GM18858 (cell line): ENCODE results near the gene ATP13A1.
"Not testable (repeated sequence)": the region's sequence is repeated elsewhere in the genome, so short reads cannot be mapped to it uniquely, and the experiment has no call there.

Experiments used
- ATAC-seq: cut with Tn5 transposase; IDR thresholded peaks from one replicate; pipeline ENCODE4 v1.9.1; 2021; ENCODE audit not compliant: unreplicated experiment

Gene ATP13A1

DNA sequence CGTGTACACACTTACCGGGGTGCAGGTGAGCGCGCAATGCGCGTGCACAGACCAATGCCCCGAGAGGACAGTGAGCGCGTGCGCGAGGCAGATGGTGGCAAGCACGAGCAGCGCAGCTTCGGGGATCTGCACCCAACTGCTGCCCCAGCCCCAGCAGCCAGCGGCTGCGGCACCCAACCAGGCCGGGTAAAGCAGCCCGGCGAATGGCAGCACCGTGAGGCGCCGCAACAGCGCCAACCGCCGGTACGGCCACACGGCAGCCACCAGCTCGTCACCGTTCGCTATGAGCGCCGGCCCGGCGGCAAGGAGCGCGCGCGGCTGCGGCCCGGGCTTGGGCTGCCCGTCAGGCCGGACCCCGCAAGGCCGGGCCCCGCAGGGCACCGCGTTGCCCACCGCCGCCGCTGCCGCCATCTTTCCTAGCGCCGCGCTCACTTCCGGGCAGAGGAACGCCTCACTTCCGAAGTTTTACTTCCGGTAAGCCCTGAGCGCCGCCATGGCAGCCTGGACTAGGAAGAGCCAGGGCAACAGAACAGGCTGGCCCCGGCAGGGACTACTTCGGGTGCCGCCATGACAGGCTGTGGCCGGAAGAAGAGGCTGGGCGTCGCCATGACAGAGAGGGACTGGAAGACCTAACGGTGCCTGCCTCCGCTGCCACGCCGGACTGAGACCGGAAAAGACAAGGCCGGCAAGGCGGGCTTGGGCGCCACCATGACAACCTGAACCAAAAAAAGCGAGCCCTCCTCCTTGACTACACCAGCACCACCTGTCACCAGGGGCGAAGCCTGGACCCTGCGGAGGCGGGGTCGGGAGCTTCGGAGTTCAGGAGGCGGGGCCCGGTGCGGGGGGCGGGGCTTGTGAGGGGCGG lies at the start of gene ATP13A1:
ATP13A1 (minus strand) TSS at position 421 of the 865 bp plus-strand sequence; CDS start at position 411, 10 bp downstream.
- peak; percentile 59 for ATAC-seq

GRCh38 chr19:19711934-19712828 lies 48.7 kb upstream of the ATP13A1 start:
- ATAC-seq = no peak

DNA sequence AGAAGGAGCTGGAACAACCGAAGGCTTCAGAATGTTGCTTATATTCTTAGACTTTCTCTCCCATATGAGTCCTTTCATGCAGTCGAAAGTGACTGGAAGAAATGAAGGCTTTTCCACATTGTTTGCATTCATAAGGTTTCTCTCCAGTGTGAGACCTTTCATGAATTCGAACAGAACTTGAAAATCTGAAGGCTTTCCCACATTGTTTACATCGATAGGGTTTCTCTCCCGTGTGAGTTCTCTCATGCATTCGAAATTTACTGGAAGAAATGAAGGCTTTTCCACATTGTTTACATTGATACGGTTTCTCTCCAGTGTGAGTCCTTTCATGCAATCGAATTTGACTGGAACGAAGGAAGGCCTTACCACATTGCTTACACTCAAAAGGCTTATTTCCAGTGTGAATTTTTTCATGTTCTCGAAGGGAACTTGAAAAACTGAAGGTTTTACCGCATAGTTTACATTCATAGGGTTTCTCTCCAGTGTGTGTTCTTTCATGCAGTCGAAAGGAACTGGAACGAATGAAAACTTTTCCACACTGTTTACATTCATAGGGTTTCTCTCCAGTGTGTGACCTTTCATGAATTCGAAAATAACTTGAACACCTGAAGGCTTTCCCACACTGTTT lies 47.9 kb upstream of the ATP13A1 start:
- ATAC-seq = no peak

DNA sequence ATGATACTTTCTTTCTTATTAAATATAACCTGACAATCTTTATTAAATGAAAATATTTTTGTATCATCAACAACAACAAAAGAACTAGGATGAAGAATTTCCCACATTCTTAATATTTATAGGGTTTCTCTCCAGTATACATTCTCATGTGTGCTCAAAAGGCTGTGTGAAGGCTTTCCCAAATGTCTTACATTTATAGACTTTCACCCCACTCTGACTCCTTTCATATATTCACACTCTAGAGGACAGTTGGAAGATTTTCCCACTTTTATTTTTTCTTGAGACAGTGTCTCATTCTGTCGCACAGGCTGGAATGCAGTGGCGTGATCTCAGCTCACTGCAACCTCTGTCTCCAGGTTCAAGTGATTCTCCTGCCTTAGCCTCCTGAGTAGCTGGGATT lies 47.0 kb upstream of the ATP13A1 start:
- ATAC-seq = no peak

DNA sequence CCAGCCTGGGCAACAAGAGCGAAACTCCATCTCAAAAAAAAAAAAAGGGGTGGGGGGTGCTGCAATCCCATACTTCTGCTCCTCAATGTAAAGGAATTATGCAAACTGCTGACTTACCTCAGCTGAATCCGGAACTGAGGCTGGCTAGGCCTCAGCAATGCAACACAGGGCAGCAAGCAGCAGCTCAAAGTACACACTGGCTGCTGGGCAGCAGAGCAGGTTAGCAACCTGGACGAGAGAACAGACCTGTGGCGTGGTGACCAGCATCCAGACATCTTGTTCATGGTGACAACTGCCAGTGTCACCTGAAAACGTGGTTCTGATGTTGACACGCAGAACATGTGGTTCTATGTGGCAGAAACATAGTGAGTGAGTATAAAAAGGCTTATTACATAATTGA lies 41.4 kb upstream of the ATP13A1 start:
- no peak for ATAC-seq

- ATAC-seq = not testable (repeated sequence)
Measured at GRCh38 chr19:19700493-19700892, 37.0 kb upstream of the ATP13A1 start.

- ATAC-seq = no peak
Measured at GRCh38 chr19:19697589-19697988, 34.1 kb upstream of the ATP13A1 start.

DNA sequence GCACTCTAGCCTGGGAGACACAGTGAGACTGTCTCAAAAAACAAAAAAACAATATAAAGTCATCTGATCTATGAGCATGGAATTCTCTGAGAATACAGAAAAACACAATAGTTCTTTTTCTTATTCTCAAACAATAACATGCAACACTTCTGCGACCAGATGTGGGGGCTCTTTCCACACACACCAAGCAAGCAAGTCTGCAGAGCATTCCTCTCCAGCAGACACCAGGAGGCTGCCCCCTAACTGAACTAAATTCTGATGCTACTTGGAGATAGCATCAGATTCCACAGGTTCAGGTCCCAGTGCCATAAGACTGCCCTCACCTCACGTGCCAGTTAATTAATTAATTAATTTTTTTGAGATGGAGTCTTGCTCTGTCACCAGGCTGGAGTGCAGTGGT lies 32.9 kb upstream of the ATP13A1 start:
- ATAC-seq = no peak

DNA sequence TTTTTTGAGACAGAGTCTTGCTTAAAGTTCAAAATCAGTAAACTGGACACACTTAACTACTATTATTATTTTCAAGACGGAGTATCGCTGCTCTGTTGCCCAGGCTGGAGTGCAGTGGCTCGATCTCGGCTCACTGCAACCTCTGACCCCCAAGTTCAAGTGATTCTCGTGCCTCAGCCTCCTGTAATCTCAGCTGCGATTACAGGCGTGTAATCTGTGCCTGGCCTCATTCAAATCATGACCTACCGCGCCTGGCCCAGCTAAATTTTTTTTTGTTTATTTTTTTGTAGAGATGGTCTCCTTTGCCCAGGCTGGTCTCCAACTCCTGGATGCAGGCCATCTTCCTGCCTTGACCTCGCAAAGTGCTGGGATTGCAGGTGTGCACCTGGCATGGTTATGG lies 28.2 kb upstream of the ATP13A1 start:
- no peak for ATAC-seq

GRCh38 chr19:19689023-19689422 lies 25.5 kb upstream of the ATP13A1 start:
- not testable (repeated sequence) for ATAC-seq

- ATAC-seq = no peak
Measured at GRCh38 chr19:19687090-19687489, 23.6 kb upstream of the ATP13A1 start.

GRCh38 chr19:19686580-19686979 lies 23.1 kb upstream of the ATP13A1 start:
- ATAC-seq = no peak

- not testable (repeated sequence) for ATAC-seq
Measured at GRCh38 chr19:19686119-19686518, 22.6 kb upstream of the ATP13A1 start.

- ATAC-seq = no peak
Measured at GRCh38 chr19:19679176-19680073, 15.9 kb upstream of the ATP13A1 start.

DNA sequence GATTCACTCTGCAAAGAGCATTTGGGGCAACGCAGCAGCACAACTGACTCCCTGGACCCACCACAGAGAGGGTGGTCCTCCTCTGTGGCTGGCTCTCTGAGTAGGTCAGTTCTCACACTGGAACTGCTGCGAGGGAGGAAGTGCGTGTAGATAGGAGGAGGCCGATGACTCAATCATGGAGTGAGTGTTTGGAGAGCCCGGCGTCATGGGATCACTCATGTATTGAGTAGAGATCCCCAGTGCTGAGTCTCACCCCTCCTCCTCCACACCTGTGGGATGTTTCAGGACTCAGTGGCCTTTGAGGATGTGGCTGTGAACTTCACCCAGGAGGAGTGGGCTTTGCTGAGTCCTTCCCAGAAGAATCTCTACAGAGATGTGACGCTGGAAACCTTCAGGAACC lies 14.1 kb upstream of the ATP13A1 start:
- no peak for ATAC-seq

DNA sequence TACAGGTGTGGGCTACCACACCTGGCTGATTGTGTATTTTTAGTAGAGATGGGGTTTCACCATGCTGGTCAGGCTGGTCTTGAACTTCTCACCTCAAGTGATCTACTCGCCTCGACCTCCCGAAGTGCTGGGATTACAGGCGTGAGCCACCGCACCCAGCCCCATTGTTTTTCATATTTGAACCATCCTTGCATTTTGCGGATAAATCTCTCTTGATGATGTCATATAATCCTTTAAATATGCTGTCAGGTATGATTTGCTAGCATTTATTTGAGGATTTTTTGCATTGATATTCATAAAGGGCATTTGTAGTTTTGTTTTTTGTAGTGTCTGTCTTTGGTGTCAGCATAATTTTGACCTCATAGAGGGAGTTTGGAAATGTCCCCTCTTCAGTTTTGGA lies 10.8 kb upstream of the ATP13A1 start:
- ATAC-seq = no peak

- no peak for ATAC-seq
Measured at GRCh38 chr19:19672816-19673215, 9.3 kb upstream of the ATP13A1 start.

DNA sequence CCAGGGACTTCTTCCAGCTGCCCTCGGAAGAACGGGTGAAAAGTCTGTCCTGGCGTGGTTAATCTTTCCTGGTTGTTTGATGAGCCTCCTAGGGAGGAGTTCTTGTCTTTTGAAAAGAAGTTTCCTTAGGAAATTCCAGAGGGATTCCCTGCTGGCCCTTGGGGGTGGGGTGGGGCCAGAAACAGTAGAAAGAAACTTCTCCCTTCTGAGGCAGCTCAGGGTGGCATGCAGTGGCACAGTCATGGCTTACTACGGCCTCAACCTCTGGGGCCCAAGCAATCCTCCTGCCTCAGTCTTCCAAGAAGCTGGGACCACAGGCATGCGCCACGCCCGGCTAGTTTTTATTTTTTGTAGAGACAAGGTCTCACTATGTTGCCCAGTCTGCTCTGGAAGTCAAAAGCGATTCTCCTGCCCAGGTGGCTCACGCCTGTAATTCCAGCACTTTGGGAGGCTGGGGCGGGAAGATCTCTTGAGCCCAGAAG lies 6.6 kb upstream of the ATP13A1 start:
- ATAC-seq = no peak

DNA sequence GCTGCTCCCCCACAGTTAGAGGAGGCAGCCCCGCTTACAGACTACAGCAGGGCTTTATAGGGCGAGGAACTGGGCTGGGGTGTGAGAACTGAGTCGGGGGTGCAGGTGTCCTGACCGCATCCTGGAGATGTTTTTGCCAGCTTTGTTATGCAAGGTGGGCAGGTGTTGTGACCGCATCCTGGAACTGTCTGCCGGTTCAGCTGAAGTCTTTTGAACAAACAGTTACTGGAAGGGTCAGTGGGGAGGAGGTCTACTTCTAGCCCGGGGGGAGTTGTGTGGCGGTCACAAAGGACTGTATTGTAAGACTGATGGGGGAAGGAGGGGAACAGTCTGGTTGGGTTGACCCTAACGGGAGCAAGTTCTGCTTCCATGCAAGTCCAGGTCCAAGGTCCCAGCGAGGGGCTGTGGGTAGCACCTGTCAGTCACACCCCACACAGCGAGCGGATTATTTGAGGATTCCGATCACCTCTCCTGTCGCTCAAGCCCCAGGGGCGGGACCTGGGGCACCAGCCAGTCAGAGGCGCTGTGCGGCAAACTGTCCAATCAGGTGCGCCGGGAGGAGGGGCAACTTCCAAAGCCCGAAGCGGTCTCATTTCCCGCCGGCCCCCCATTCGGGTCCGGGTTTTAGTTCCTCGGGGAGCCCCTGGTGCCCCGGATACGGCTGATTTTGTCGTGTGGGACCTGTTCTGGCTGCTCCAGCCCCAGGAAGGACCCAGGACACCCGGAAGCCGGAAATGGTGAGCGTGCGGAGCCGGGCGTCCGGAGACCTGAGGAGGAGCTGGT lies 4.9 kb upstream of the ATP13A1 start, which contains the start of gene ZNF101:
ZNF101 (plus strand) TSS at position 610 of the 783 bp plus-strand sequence; CDS start at position 735, 125 bp downstream.
- ATAC-seq = peak; percentile 63
